KMS-11 (cell line): ENCODE results near the gene NRTN.

ENCODE experiments used
- H2AFZ ChIP-seq: fragments of 200-600 bp; sonication (generic); 2 replicates; pipeline ENCODE4 v1.6.1; 2016; ENCODE audit warnings: antibody characterized with exemption, mixed run types, low read depth
- H3K27ac ChIP-seq: fragments of 200-600 bp; sonication (generic); 2 replicates; pipeline ENCODE4 v1.6.1; 2016; ENCODE audit warnings: mild to moderate bottlenecking, mixed run types
- H3K27me3 ChIP-seq: fragments of 200-600 bp; sonication (generic); 2 replicates; pipeline ENCODE4 v1.6.1; 2017; ENCODE audit warnings: mild to moderate bottlenecking, low read depth, mixed run types, moderate library complexity; ENCODE audit not compliant: insufficient read depth
- H3K36me3 ChIP-seq: fragments of 200-600 bp; sonication (generic); 2 replicates; pipeline ENCODE4 v1.6.1; 2017; ENCODE audit warnings: mild to moderate bottlenecking, mixed run types; ENCODE audit not compliant: insufficient read depth
- H3K4me1 ChIP-seq: fragments of 200-600 bp; sonication (generic); 2 replicates; pipeline ENCODE4 v1.6.1; 2016; ENCODE audit warnings: mild to moderate bottlenecking, low read depth, mixed run types; ENCODE audit not compliant: poor library complexity, severe bottlenecking
- H3K4me2 ChIP-seq: fragments of 200-600 bp; sonication (generic); 2 replicates; pipeline ENCODE4 v1.7.0; 2016; ENCODE audit warnings: mild to moderate bottlenecking, mixed run types
- H3K4me3 ChIP-seq: fragments of 200-600 bp; sonication (generic); IDR thresholded peaks from 2 replicates; pipeline ENCODE4 v1.6.1; 2017; ENCODE audit warnings: low read depth, low read length, mixed read lengths; ENCODE audit not compliant: insufficient read depth
- H3K79me2 ChIP-seq: fragments of 200-600 bp; sonication (generic); 2 replicates; pipeline ENCODE4 v1.6.1; 2016; ENCODE audit warnings: low read depth, mixed run types; ENCODE audit not compliant: insufficient read depth
- H3K9ac ChIP-seq: fragments of 200-600 bp; sonication (generic); 2 replicates; pipeline ENCODE4 v1.6.1; 2016; ENCODE audit warnings: mild to moderate bottlenecking, mixed run types
- H4K20me1 ChIP-seq: fragments of 200-600 bp; sonication (generic); 2 replicates; pipeline ENCODE4 v1.6.1; 2016; ENCODE audit warnings: mild to moderate bottlenecking, mixed run types; ENCODE audit not compliant: insufficient read depth
- TF ChIP-seq, protein P1 (sequence below): fragments of 200-600 bp; sonication (generic); conservative IDR thresholded peaks from 2 replicates; pipeline ENCODE4 v1.6.1; 2017; ENCODE audit warnings: low read depth, mild to moderate bottlenecking, antibody characterized with exemption, low read length, moderate library complexity, mixed read lengths

The NRTN gene

DNA sequence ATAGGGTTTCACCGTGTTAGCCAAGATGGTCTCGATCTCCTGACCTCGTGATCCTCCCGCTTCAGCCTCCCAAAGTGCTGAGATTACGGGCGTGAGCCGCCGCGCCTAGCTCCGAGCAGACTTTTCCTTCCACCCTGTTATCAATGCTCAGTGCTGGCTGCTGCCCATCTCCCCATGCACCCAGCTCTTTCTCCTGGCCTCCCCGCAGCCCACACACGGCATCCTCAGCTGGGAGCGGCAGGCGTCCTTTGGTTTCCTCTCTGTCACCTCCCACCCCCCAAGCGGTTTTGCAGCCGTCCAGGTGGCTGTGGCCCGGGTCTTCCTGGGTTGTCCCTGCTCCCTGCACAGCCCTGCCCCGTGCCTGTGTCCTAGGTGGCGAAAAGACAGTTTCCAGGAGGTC, 32.5 kb upstream of the NRTN start:
- Histone ChIP-seq H3K79me2 (no peaks in the 10 kb centered on the region), H3K4me3 (no peak overlapping the region), H3K4me2 (no peak overlapping the region), H3K4me1 (no peaks in the 10 kb centered on the region), H3K27me3 (no peaks in the 10 kb centered on the region; the same call in 1 of the 2 replicates), H3K36me3 (no peaks in the 10 kb centered on the region), H2AFZ (no peak overlapping the region), H4K20me1 (no peaks in the 10 kb centered on the region), H3K9ac (no peak overlapping the region), H3K27ac (no peak overlapping the region)
- TF ChIP-seq, protein P1, sequence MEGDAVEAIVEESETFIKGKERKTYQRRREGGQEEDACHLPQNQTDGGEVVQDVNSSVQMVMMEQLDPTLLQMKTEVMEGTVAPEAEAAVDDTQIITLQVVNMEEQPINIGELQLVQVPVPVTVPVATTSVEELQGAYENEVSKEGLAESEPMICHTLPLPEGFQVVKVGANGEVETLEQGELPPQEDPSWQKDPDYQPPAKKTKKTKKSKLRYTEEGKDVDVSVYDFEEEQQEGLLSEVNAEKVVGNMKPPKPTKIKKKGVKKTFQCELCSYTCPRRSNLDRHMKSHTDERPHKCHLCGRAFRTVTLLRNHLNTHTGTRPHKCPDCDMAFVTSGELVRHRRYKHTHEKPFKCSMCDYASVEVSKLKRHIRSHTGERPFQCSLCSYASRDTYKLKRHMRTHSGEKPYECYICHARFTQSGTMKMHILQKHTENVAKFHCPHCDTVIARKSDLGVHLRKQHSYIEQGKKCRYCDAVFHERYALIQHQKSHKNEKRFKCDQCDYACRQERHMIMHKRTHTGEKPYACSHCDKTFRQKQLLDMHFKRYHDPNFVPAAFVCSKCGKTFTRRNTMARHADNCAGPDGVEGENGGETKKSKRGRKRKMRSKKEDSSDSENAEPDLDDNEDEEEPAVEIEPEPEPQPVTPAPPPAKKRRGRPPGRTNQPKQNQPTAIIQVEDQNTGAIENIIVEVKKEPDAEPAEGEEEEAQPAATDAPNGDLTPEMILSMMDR = no peak

DNA sequence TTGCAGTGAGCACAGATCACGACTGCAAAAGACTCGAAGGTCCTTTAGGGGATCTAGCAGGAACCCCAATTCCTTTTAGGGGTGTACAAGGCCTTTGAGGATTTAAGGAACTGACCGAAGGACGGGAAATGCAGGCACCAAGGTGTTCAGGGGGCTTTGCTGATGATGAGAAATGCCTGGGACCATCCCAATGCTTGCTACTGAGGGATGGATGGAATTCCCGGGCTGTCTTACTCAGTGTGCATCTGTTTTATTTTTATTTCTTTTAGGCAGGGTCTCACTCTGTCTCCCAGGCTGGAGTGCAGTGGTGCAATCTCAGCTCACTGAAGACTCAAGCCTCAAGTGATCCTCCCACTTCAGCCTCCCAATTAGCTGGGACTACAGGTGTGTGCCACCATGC, 31.6 kb upstream of the NRTN start:
- Histone ChIP-seq H3K27ac (no peak overlapping the region), H3K27me3 (no peaks in the 10 kb centered on the region; the same call in 1 of the 2 replicates), H2AFZ (peak overlapping the region; percentile 64), H3K9ac (no peak overlapping the region), H3K4me2 (peak overlapping the region; percentile 21; the same call in 1 of the 2 replicates), H3K4me1 (no peaks in the 10 kb centered on the region), H3K4me3 (no peak overlapping the region), H3K36me3 (no peaks in the 10 kb centered on the region), H3K79me2 (no peaks in the 10 kb centered on the region), H4K20me1 (no peaks in the 10 kb centered on the region)
- TF ChIP-seq, protein P1 = no peak

DNA sequence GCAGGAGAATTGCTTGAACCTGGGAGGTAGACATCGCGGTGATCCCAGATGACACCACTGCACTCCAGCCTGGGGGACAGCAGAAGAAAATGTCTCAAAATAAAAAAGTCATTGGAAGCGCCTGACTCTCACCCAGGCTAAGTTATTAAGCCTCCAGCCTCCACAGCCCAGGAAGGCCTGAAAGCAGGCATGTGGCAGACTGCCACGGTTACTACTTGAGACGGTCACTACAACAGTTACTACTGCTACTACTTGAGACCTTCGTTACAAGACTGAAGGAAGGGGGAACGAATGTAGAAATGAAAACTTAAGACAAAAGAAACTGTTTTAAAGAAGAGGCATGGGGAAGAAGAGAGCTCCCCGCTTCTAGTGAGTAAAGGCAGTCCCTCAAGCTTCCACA, 29.9 kb upstream of the NRTN start:
- Histone ChIP-seq H3K79me2 (no peaks in the 10 kb centered on the region), H3K27ac (no peak overlapping the region), H3K4me2 (no peak overlapping the region), H3K36me3 (no peaks in the 10 kb centered on the region), H3K4me3 (no peak overlapping the region), H3K27me3 (no peaks in the 10 kb centered on the region; the same call in 1 of the 2 replicates), H4K20me1 (no peaks in the 10 kb centered on the region), H2AFZ (no peak overlapping the region), H3K4me1 (no peaks in the 10 kb centered on the region), H3K9ac (no peak overlapping the region)
- TF ChIP-seq, protein P1 = no peak

DNA sequence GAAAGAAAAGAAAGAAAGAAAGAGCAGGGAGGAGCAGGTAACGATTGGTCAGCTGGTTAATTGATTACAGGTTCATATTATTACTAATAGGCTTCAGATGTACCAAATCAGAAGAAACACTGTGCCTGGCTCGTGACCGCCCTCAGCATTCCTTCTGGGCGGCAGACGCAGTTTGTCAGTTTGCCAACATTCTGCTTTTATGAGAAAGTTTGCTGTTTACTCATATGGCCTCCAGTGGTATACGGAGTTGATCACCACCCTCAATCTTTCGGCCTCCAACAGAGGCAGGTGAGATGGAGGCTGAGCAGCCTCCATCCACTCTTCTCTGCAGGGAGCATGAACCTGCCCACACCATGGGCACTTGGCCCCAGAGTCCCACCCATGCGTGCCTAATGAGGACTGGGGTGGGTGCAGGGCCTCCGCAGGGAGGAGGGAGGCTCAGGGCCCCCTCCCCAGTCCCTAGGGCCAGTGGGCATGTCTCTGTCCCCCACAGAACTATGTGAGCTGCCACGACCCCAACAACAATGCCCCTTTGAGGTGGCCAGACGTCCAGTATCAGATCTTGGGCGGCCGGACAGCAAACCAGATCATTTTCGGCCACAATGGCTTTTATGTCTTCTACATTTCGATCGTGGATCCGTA, 29.1 kb upstream of the NRTN start:
- H3K9ac ChIP-seq = no peak overlapping the region
- no peak overlapping the region for H2AFZ ChIP-seq
- no peaks in the 10 kb centered on the region for H3K4me1 ChIP-seq
- no peaks in the 10 kb centered on the region for H4K20me1 ChIP-seq
- no peak overlapping the region for H3K27ac ChIP-seq
- H3K79me2 ChIP-seq = no peaks in the 10 kb centered on the region
- H3K4me3 ChIP-seq = no peak overlapping the region
- no peaks in the 10 kb centered on the region for H3K36me3 ChIP-seq
- TF ChIP-seq, protein P1 = no peak
- no peaks in the 10 kb centered on the region; the same call in 1 of the 2 replicates for H3K27me3 ChIP-seq
- no peak overlapping the region for H3K4me2 ChIP-seq
